Pulmonary artery endothelial cell (primary cell): ENCODE results near the gene ARHGEF3. TPM values are rescaled to one million over a fixed set of nuclear protein-coding genes. Genes with fewer than 3 reads are reported as not detected.
"Not testable (repeated sequence)": the region's sequence is repeated elsewhere in the genome, so short reads cannot be mapped to it uniquely, and the experiment has no call there.

Experiments used
- DNase-seq: peaks from one replicate; pipeline ENCODE4 v3.0.0-alpha.2; 2011; ENCODE audit warnings: low read depth, low spot score
- total RNA-seq: library from RNA; depleted of rRNA; stranded (reverse); fragments of >200 nt; gene quantifications from 2 replicates; pipeline ENCODE4 v1.2.3, GENCODE V29; 2014

The ARHGEF3 gene
- total RNA-seq, 1 donor from 2014 or later: 13.8 TPM

DNA sequence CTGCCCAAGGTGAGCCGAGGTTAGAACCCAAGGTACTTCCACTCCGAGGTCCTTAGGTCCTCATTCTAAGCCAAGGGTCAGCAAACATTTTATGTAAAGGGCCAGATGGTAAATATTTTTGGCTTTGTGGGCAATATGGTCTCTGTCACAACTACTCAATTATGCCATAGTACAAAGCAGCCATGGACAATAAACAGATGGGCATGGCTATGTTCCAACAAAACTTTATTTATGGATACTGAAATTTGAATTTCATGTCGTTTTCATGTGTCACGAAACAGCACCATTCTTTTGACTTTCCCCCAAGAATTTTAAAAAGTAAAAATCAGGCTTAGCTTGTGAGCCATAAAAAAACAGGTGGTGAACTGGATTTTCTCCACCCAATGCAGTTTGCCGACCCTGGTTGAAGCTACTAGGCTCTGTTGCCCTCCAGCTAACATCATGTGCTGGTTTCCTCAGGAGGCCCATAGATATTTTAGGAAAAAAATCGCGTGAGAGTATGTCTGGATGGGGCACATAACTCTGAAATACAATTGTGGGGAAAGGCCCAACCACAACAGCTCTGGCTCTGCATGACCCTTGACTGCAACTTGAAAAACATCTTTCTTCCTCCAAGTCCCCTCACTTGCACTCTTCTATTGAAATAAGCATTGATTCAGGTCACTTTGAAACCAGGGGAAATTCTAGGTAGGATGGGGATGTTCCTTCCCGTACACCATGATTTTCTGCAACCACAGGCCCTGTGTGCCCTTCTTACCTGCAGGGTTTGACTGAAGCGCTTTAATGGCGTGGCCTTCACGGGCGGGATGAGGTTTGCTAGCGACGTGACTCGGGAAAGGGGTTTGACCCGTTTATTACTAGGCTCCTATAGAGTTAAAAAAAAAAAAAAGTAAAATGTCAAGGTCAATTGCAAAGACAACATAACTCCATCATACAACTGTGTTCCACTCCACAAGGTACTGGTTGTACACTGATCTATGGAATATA, 28.5 kb downstream of the ARHGEF3 start:
- DNase-seq: no peak

DNA sequence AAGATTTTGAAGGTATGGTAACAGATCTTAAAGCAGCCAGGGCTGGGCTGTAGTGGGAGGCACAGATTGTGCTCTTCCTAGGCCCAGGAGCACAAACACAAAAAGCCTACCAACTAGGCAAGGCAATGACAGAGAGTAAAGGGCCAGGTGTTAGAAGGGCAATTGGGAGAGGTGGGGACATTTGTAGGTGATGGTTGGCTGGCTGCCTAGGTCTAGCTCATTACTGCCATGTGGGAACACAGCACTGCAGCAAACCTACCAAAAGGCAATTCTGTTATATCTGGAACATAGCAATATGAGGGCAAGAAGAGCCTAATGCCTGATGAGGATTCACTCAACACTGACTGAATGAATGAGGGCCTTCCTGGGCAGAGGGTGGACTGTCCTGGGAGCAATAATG, 30.4 kb downstream of the ARHGEF3 start:
- DNase-seq: no peak

GRCh38 chr3:56769116-56769707, 32.5 kb downstream of the ARHGEF3 start:
- no peak for DNase-seq

GRCh38 chr3:56764904-56765547, 36.7 kb downstream of the ARHGEF3 start:
- DNase-seq: no peak

- DNase-seq: no peak
These were observed 37.6 kb downstream of the ARHGEF3 start for GRCh38 chr3:56764184-56764583.

GRCh38 chr3:56763233-56763632, 38.5 kb downstream of the ARHGEF3 start:
- DNase-seq: no peak

- DNase-seq: no peak
These were observed 39.0 kb downstream of the ARHGEF3 start for GRCh38 chr3:56762718-56763117.

GRCh38 chr3:56761887-56762651, 39.7 kb downstream of the ARHGEF3 start:
- DNase-seq: no peak

- DNase-seq: no peak
These were observed 40.7 kb downstream of the ARHGEF3 start for GRCh38 chr3:56761023-56761422.

- no peak for DNase-seq
These were observed 42.2 kb downstream of the ARHGEF3 start for GRCh38 chr3:56759532-56759931.

DNA sequence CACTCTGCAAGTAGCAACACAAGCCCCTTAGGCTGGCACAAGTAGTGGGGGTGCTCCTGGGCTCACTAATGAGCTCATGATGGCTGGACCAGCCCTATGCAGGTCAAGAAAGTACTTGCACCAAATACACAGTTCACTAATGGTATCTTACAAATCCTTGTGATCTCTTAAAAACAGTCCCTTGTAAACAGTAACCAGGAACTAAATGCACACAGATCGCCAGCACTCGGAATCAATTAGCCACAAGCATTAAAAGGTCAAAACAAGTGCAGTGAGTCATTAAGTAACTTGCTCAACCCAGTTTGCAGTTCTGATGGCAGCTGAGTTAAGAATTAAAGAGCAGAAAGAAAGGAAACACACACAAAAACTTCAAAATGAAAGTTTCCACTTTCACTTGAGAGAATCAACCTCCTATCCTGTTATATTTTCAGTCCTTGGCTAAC, 43.2 kb downstream of the ARHGEF3 start:
- peak; percentile 56 for DNase-seq

DNA sequence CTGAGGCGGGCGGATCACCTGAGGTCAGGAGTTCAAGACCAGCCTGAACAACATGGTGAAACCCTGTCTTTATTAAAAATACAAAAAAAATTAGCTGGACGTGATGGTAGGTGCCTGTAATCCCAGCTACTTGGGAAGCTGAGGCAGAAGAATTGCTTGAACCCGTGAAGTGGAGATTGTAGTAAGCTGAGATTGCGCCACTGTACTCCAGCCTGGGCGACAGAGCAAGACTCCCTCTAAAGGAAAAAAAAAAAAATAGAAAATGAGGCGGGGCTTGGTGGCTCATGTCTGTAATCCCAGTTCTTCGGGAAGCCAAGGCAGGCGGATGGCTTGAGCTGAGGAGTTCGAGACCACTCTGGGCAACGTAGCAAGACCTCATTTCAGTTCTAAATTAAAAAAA, 43.7 kb downstream of the ARHGEF3 start:
- not testable (repeated sequence) for DNase-seq

DNA sequence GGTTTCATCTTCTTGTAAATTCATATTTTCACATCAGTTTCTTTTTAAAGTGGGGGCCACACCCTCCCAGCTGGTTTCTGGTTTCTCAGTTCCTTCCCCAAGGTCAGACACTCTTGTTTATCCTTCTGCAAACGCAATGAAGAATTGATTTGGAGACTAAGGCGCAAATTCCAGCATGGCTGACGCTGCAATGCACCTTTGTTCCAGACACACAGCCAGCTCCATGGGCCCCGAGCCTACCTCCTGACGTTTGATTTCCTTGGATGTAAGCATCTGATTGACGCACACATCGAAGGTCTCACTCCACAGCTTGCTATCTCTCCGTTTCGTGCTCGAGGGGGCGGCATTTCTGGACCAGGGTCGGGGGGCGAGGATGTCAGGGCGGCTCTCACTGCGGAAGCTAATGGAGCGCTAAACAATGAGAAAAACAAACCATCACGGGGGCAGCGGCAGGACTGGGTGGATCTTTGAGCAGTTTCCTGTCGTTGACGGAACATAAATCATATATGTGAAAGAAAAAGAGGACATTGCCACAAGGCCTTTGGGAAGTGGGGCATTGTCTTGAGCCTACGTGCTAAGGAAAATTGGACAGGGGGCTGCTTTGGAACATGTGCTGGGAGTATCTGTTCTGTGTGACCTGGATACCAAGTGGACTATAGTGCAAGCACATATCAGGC, 46.9 kb downstream of the ARHGEF3 start:
- DNase-seq: no peak

DNA sequence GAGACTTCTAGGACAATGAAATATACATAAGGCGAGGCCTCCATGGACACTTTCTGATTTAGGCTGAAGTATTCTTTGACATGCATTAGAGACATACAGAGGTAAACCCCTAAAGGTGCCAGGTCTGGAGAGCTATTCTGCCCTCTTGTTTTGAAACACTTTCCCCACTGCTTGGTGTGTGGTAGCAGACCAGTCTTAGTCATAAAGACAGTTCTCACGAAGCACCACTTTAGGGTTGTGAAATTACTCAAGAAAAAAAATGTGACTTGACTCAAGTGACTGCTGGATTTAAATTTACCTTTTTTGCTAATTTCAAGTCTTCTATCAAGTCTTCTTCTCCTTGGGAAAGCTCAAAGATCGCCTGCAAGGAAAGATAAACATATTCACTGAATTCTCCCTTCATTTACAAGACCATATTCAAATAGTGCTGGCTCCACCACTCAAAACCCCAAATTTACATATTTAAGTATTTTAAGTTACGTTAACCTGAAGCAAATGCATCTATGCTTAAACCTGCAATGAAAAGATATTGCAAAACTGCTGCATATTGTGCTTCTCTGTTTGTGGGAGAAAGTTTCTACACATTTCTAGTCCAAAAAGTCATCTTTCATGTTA, 48.4 kb downstream of the ARHGEF3 start:
- no peak for DNase-seq

- DNase-seq: no peak
These were observed 50.6 kb downstream of the ARHGEF3 start for GRCh38 chr3:56751056-56751707.

GRCh38 chr3:56748663-56749231, 53.0 kb downstream of the ARHGEF3 start:
- DNase-seq: no peak

GRCh38 chr3:56747150-56747549, 54.6 kb downstream of the ARHGEF3 start:
- no peak for DNase-seq

GRCh38 chr3:56744016-56744415, 57.7 kb downstream of the ARHGEF3 start:
- DNase-seq: no peak

DNA sequence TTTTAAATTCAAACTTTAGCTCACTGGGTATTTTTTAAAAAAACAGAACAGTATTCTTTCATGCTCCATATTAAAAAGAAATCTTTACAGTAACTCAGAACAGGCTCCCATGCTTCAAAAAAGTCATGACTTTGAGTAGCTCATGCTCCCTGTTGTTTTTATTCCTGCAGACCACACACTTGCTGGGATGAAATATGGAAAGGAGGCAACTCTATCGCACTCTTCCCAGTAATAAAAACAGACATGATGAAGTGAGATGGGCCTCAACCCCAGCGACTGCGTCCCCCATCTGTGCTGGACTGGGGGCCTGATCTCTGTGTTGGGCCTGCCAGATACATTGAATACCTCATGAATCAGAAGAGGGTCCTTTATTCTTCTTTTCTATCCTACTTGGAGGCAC, 58.9 kb downstream of the ARHGEF3 start:
- DNase-seq: no peak

DNA sequence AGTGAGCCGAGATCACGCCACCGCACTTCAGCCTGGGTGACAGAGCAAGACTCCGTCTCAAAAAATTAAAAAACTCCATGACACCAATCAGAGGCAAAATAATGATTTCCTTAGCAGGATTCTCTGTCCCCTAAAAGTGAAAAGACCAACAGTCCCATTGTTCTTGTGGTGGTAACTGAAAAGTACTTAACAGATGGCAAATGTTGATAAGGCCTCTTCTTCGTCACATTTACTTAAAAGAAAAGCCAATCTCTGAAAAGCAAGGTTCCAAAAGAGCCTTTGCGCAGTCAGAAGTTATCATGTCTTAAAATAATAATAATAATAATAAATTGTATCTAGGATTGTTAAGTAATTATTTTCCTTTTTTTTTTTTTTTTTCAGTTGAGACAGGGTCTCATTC, 62.7 kb downstream of the ARHGEF3 start:
- DNase-seq: no peak
